Measurements from ENCODE around the gene CLEC2A.

DNA sequence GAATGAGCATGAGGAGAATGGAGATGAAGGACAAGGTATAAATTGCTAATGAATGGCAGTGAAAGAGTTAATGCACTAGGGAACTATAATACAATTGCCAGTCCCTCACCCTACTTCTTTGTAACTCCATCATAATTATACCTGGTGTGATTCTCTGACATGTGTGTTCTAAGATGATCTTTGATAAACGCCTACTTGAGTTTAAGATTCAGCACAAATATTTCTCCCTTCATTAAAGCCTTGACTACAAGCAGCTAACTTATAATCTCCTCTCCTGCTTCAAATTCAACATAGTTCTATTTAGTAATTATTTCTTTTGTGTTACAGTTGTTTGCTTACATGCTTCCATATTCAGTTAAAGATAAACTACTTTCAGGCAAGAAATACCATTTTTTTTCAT lies 9.7 kb upstream of the CLEC2A start:
- TF ChIP-seq, protein P1, sequence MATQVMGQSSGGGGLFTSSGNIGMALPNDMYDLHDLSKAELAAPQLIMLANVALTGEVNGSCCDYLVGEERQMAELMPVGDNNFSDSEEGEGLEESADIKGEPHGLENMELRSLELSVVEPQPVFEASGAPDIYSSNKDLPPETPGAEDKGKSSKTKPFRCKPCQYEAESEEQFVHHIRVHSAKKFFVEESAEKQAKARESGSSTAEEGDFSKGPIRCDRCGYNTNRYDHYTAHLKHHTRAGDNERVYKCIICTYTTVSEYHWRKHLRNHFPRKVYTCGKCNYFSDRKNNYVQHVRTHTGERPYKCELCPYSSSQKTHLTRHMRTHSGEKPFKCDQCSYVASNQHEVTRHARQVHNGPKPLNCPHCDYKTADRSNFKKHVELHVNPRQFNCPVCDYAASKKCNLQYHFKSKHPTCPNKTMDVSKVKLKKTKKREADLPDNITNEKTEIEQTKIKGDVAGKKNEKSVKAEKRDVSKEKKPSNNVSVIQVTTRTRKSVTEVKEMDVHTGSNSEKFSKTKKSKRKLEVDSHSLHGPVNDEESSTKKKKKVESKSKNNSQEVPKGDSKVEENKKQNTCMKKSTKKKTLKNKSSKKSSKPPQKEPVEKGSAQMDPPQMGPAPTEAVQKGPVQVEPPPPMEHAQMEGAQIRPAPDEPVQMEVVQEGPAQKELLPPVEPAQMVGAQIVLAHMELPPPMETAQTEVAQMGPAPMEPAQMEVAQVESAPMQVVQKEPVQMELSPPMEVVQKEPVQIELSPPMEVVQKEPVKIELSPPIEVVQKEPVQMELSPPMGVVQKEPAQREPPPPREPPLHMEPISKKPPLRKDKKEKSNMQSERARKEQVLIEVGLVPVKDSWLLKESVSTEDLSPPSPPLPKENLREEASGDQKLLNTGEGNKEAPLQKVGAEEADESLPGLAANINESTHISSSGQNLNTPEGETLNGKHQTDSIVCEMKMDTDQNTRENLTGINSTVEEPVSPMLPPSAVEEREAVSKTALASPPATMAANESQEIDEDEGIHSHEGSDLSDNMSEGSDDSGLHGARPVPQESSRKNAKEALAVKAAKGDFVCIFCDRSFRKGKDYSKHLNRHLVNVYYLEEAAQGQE (IDR thresholded peaks at IDR 0.05; ENCODE audit: unreplicated experiment), result no peak
- TF ChIP-seq, protein P2, sequence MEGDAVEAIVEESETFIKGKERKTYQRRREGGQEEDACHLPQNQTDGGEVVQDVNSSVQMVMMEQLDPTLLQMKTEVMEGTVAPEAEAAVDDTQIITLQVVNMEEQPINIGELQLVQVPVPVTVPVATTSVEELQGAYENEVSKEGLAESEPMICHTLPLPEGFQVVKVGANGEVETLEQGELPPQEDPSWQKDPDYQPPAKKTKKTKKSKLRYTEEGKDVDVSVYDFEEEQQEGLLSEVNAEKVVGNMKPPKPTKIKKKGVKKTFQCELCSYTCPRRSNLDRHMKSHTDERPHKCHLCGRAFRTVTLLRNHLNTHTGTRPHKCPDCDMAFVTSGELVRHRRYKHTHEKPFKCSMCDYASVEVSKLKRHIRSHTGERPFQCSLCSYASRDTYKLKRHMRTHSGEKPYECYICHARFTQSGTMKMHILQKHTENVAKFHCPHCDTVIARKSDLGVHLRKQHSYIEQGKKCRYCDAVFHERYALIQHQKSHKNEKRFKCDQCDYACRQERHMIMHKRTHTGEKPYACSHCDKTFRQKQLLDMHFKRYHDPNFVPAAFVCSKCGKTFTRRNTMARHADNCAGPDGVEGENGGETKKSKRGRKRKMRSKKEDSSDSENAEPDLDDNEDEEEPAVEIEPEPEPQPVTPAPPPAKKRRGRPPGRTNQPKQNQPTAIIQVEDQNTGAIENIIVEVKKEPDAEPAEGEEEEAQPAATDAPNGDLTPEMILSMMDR (conservative IDR thresholded peaks at IDR 0.05; ENCODE audit: low read depth in 2 of 2), result no peak
- TF ChIP-seq POLR2AphosphoS5 (IDR thresholded peaks at IDR 0.05; ENCODE audit: low read depth) (no peak), EZH2 (IDR thresholded peaks at IDR 0.05; ENCODE audit: low read depth, unreplicated experiment) (no peak), NANOG (IDR thresholded peaks at IDR 0.05; ENCODE audit: borderline replicate concordance) (no peak), EZH2phosphoT487 (IDR thresholded peaks at IDR 0.05; ENCODE audit: unreplicated experiment) (no peak), JUNB (IDR thresholded peaks at IDR 0.05; ENCODE audit: unreplicated experiment) (no peak), STAT1 (IDR thresholded peaks at IDR 0.05; ENCODE audit: unreplicated experiment) (no peak), CREB1 (CRISPR knock-in tag; IDR thresholded peaks at IDR 0.05; ENCODE audit: low read depth) (no peak), ZNF114 (CRISPR knock-in tag; IDR thresholded peaks at IDR 0.05) (no peak)
- TF ChIP-seq, protein P3, sequence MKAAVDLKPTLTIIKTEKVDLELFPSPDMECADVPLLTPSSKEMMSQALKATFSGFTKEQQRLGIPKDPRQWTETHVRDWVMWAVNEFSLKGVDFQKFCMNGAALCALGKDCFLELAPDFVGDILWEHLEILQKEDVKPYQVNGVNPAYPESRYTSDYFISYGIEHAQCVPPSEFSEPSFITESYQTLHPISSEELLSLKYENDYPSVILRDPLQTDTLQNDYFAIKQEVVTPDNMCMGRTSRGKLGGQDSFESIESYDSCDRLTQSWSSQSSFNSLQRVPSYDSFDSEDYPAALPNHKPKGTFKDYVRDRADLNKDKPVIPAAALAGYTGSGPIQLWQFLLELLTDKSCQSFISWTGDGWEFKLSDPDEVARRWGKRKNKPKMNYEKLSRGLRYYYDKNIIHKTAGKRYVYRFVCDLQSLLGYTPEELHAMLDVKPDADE (IDR thresholded peaks at IDR 0.05), result no peak
